Body of pancreas (tissue), 4 donors: ENCODE measurements around the gene IL1RAPL2.

Source experiments
- CTCF ChIP-seq, 7 experiments: fragments of 450-650 bp in 4 of 7; fragments of 200-600 bp in 3 of 7; sonication (generic) in 3 of 7; IDR thresholded peaks; one replicate each; pipeline ENCODE4 v1.5.1; 2016 to 2019; ENCODE audit warnings: antibody characterized with exemption in 7 of 7
- POLR2A ChIP-seq, 3 donors: fragments of 450-650 bp; IDR thresholded peaks; one replicate each; pipeline ENCODE4 v1.6.1; 2016; ENCODE audit warnings: antibody characterized with exemption in 3 of 3, mild to moderate bottlenecking in 2 of 3

GRCh38 chrX:105101378-105101777 lies 535.4 kb downstream of the IL1RAPL2 start:
- TF ChIP-seq CTCF (IDR thresholded peaks at IDR 0.05), result no peak
- no peak for TF ChIP-seq POLR2A (IDR thresholded peaks at IDR 0.05)
